Activated CD4-positive, CD25-positive, alpha-beta regulatory T cell treated with anti-CD3 and anti-CD28 coated beads, Interleukin-2, amount 50 U/mL, for 24 hours (primary cell): ENCODE results near the gene NFKBIZ.
"Not testable (repeated sequence)": the region's sequence is repeated elsewhere in the genome, so short reads cannot be mapped to it uniquely, and the experiment has no call there.

Experiments
- ATAC-seq, 2 donors: fragments of 150-1000 bp; cut with Tn5 transposase; one replicate each; pipeline ENCODE4 v1.10.0; 2021; ENCODE audit warnings: mild to moderate bottlenecking in 1 of 2, moderate library complexity in 1 of 2

NFKBIZ gene

GRCh38 chr3:101851072-101851770 is 1.9 kb downstream of the NFKBIZ start:
- peak; percentile 49 to 54 for ATAC-seq

GRCh38 chr3:101851850-101852714 is 2.8 kb downstream of the NFKBIZ start:
- ATAC-seq: no peak

DNA sequence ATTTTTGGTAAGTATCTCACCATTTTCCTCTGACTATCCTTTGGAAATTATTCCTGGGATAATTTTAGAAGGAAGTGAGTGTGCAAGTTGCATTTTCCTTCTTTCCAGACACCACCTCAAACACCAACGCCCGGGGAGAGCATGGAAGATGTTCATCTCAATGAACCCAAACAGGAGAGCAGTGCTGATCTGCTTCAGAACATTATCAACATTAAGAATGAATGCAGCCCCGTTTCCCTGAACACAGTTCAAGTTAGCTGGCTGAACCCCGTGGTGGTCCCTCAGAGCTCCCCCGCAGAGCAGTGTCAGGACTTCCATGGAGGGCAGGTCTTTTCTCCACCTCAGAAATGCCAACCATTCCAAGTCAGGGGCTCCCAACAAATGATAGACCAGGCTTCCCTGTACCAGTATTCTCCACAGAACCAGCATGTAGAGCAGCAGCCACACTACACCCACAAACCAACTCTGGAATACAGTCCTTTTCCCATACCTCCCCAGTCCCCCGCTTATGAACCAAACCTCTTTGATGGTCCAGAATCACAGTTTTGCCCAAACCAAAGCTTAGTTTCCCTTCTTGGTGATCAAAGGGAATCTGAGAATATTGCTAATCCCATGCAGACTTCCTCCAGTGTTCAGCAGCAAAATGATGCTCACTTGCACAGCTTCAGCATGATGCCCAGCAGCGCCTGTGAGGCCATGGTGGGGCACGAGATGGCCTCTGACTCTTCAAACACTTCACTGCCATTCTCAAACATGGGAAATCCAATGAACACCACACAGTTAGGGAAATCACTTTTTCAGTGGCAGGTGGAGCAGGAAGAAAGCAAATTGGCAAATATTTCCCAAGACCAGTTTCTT is 3.9 kb downstream of the NFKBIZ start:
- ATAC-seq: no peak

- no peak for ATAC-seq
These were observed 4.7 kb downstream of the NFKBIZ start for GRCh38 chr3:101853982-101854381.

GRCh38 chr3:101854608-101855304 is 5.4 kb downstream of the NFKBIZ start:
- no peak for ATAC-seq

GRCh38 chr3:101857301-101857741 is 8.0 kb downstream of the NFKBIZ start:
- no peak for ATAC-seq

DNA sequence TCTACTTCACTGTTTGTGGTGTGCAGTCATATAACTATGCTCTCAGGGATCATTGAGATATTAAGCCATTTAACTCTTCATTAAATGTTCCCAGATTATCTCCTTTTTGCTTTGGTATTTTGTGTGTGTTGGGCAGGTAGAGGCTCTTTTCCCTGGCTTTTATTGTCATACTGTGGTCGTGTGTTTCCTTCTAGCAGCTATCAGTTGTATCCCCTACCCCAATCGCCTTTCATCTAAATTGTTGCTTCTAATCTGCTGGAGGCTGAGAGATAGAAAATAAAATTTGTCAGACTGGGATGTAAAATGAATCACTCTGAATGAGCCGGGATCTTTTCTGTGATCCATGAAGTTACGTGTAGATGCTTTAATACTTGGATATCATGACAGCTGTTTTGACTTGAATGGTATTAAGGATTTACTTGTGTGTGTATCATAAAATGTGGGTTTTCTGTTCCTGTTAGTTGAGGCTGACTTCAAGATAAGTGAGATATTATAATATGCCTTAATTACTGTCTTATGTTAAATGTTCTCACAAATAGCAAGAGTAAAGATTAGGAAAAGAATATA is 9.2 kb downstream of the NFKBIZ start:
- no peak for ATAC-seq

- no peak for ATAC-seq
These were observed 10.7 kb downstream of the NFKBIZ start for GRCh38 chr3:101859882-101860448.

DNA sequence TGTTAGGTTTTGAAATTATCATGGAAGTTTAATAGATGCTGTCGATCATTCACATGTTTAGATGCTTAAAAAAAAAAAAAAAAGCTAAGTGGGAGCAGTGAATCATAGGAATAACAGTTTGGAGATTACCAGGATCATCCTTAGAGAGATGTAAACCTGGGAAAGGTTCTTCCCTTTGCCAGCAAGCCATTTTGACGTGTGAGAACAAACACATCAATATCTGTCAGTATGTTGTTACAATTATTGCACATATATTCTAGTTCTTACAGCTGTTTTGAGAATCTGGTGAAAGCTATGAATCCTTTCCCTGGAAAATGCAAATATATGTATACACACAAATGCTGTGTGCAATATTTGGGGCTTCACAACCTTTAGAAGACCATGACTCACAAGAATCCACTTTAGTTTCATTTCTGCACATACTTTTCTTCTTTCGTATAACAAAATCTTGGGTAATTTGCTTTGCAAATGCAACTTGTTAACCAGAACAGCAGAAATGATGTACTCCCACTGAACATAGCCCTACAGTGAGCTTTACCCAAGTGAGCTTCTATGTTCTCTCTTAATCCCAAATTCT is 12.0 kb downstream of the NFKBIZ start:
- peak; percentile 59 to 70 for ATAC-seq

- ATAC-seq: no peak
These were observed 12.6 kb downstream of the NFKBIZ start for GRCh38 chr3:101861789-101862415.

GRCh38 chr3:101862416-101863165 is 13.3 kb downstream of the NFKBIZ start:
- peak in 1 of 2 donors; percentile 39 for ATAC-seq

- ATAC-seq: not testable (repeated sequence)
These were observed 15.6 kb downstream of the NFKBIZ start for GRCh38 chr3:101864926-101865325.

DNA sequence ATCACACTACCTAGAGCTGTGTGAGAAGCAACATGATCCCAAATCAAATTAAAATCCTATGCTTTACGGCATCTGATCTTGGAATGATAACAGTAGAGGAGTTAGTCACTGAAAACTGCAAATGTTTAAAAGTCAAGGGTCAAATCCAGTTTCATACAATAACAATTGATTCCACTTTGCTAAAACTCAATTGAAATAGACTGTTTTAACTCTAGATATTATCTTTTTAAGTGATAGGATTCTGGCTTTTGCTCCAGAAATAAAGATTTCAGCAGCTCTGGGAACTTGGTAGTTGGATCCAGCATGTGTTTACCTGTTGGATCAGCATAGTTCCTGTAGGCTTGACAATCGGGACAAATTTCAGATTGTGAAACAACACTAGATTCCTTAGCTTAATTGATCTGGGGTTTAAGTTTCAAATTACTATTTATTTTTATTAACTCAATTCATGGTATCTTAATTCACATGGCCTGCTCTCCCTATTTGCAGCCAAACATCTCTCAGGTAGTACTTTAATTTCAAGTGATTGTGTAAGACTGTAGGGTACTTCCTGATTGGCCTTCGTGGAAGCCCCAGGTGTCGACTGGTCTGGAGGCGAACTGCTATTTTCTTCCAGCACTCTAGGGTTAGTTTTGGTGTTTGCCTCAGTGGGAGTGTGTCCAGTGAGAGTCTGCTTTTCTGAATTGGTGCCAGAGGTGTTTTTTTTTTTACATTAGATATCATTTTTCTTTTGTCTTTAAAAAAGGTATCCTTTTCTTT is 16.6 kb downstream of the NFKBIZ start:
- no peak for ATAC-seq

DNA sequence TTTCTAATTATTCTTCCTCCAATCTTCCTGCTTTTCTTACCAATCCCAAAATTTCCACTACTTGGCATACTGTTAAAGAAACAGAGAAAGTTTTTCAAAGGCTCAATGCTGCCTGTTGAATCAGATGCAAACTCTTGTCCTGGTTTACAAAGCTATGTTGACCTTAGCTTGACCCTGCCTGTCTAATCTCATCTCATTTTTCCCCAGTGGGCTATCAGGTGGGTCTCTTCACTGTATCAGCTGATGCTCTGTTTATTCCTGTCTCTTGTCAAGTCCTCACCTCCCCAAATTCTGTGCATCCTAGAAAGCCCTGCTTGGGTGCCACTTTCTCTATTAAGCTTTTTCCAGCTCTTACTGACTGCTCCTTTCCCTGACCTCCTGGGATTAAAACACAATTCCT is 18.2 kb downstream of the NFKBIZ start:
- ATAC-seq: no peak

DNA sequence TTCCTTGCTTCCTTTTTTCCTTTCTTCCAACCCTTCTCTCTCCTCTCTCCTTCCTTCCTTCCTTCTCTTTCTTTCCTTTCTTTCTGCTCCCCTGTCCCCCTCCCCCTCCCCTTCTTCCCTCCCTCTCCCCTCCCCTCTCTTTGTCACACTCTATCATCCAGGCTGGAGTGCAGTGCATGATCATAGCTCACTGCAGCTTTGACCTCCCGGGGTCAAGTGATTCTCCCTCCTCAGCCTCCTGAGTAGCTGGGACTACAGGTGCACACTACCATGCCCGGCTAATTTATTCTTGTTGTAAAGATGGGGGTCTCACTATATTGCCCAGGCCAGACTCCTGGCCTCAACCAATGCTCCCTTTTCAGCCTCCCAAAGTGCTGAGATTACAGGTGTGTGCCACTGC is 18.7 kb downstream of the NFKBIZ start:
- ATAC-seq: no peak

GRCh38 chr3:101868534-101869464 is 19.5 kb downstream of the NFKBIZ start:
- no peak for ATAC-seq

GRCh38 chr3:101870138-101870537 is 20.8 kb downstream of the NFKBIZ start:
- ATAC-seq: no peak

DNA sequence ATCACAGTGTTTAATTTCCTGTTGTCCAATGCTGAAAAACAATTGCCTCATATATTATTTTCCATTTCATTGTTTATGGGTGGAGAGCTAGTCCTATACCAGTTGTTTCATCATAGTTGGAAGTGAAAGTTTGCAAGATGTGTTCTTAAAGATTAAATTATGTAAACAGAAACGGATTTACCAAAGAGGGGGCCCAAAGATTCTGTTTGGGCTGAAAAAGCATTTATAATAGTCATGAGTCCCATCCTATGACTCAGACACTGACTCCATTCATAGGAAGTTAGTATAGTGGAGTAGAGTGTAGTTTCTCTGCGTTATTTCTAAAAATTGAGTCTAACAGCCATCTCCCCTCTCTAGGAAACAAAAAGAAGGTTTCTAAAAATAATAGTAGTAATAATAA is 24.3 kb downstream of the NFKBIZ start:
- ATAC-seq: no peak
